ENCODE measurements around the gene GNB1. TPM values are rescaled to one million over a fixed set of nuclear protein-coding genes. Genes with fewer than 3 reads are reported as not detected.

GNB1 gene
- total RNA-seq, 2 experiments from 2014 or later = 360 to 394 TPM

DNA sequence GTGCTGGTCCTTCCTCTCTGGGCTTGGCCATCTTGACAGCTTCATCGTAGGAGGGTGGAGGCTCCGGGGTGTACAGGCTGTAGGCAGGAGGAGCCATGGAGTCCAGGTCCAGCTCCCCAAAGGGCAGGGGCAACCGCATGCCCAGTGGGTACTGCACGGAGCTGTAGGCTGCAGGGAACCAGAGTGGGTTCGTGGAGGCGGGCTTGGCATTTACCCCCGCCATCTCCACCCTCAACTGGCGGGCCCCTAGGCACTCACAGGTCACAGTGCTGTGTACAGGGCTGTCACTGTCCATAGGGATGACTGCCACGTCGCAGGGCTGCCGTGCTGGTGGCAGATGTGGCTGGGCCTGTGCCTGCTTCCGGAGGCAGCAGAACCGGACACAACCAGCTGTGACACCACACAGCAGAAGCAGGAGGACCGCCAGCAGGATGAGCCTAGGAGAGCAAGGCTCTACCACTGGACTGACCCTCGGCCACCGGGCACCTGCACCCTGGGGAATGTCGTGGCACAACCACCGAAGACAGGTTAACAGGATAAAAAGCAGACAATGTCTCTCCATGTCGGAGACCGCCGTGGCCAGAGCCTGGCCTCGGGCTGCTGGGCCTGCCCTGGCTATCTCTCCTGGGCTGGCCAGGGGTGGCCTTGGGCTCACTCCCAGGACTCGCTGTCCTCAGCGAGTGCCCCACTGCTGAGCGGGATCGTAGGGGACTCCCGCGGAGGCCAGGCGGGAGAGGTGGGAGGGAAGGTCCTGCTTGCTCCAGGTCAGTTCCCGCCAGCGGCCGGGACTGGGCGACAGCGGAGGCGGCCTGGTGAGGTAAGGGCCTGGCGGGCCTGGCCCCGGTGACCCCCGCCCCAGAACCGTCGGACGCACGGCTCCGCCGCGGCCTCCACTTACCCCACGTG, 27.4 kb upstream of the GNB1 start:
- peak overlapping the region; percentile 32 for H3K4me3 Mint-ChIP-seq
- H3K4me1 Mint-ChIP-seq = peaks cover 3% of the 10 kb centered on the region
- no peaks in the 10 kb centered on the region for H3K9me3 Mint-ChIP-seq
- H3K36me3 Mint-ChIP-seq = no peaks in the 10 kb centered on the region
- no peak for DNase-seq
- no peak overlapping the region for H3K27ac Mint-ChIP-seq
- no peaks in the 10 kb centered on the region for H3K27me3 Mint-ChIP-seq

DNA sequence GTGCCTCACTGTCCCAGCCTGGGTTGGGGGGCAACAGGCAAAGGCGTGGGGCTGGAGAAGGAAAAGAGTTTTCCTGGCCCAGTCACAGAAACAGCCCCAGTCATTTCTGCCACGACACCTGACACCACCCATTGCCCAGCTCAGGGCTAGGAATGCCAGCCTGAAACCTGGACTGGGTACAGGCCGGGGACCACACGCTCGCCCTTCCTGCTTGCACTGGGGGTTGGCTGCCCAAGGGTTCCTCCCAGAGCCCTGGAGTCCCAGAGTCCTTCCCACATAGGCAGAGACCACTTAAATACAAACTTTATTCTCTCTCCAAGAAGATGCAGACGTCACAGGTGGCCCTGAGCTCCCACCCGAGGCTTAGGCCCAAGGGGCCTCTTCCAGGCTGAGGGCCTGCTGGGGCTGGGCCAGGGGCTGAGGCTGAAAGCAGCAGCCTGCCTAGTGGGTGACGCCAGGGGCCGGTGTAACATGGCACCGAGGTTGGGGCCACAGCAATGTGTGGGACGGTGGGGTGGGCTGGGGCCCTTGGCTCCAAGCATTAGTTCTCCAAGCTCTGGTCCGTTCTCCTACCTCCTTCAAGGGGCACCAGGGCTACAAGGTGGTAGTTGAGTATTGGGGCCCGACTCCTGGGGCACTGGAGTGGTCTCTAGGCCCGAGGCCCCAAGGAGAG, 26.6 kb upstream of the GNB1 start:
- H3K36me3 Mint-ChIP-seq = no peaks in the 10 kb centered on the region
- no peak overlapping the region for H3K4me3 Mint-ChIP-seq
- H3K27ac Mint-ChIP-seq = no peak overlapping the region
- H3K27me3 Mint-ChIP-seq = no peaks in the 10 kb centered on the region
- peaks cover 3% of the 10 kb centered on the region for H3K4me1 Mint-ChIP-seq
- no peaks in the 10 kb centered on the region for H3K9me3 Mint-ChIP-seq
- DNase-seq = no peak

DNA sequence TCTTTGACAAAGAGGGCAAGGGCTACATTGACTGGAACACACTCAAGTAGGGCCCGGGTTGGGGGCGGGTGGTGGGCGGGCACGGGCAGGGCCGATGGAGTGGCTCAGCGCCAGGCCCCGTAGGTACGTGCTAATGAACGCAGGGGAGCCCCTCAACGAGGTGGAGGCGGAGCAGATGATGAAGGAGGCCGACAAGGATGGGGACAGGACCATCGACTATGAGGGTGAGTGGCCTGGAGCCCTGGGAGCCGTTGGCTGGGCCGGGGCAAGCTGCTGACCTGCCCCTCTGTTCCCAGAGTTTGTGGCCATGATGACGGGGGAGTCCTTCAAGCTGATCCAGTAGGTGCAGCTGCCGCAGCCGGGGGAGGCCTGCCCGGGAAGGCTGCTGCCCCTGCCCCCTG, 26.0 kb upstream of the GNB1 start:
- peaks cover 3% of the 10 kb centered on the region for H3K4me1 Mint-ChIP-seq
- no peak overlapping the region for H3K4me3 Mint-ChIP-seq
- H3K9me3 Mint-ChIP-seq = no peaks in the 10 kb centered on the region
- H3K27ac Mint-ChIP-seq = no peak overlapping the region
- no peak for DNase-seq
- no peaks in the 10 kb centered on the region for H3K36me3 Mint-ChIP-seq
- H3K27me3 Mint-ChIP-seq = no peaks in the 10 kb centered on the region

DNA sequence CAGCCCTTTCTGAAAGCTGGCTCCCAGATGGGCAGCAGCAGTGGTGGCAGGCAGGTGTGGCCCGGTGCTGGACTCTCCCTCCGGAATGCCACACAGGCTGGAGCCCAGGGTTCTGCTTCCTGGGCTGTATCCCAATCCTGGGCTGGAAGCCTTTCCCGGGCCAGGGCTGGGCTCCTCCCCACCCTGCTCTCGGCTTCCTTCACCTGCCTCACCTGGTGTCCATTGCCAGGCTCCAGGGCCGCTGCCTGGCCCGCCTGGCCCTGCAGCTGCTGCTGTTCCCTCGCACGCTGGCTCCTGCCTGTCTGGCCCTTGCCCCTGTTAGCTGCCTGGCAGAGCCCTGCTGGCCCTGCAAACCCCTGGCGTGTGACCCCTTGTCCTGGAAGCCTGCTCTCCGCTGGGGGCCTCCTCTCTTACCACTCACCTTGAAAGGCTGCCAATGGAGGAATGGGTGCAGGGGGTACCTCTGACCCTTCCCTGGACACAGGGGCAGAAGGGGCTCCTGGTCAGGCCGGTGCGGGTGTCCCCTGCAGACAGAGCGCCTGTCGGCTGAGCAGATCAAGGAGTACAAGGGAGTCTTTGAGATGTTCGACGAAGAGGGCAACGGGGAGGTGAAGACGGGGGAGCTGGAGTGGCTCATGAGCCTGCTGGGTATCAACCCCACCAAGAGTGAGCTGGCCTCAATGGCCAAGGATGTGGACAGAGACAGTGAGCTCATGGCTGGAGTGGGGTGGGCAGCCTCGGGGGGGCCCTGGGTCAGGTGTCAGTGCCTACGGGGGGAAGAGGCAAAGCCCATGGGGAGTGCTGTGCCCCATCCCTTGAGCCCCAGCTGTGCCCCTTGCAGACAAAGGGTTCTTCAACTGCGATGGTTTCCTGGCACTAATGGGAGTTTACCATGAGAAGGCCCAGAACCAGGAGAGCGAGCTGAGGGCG, 25.3 kb upstream of the GNB1 start:
- DNase-seq = no peak
- H3K4me3 Mint-ChIP-seq = peak overlapping the region; percentile 45
- H3K27me3 Mint-ChIP-seq = no peaks in the 10 kb centered on the region
- H3K36me3 Mint-ChIP-seq = no peaks in the 10 kb centered on the region
- no peaks in the 10 kb centered on the region for H3K9me3 Mint-ChIP-seq
- H3K27ac Mint-ChIP-seq = no peak overlapping the region
- H3K4me1 Mint-ChIP-seq = peaks cover 3% of the 10 kb centered on the region

DNA sequence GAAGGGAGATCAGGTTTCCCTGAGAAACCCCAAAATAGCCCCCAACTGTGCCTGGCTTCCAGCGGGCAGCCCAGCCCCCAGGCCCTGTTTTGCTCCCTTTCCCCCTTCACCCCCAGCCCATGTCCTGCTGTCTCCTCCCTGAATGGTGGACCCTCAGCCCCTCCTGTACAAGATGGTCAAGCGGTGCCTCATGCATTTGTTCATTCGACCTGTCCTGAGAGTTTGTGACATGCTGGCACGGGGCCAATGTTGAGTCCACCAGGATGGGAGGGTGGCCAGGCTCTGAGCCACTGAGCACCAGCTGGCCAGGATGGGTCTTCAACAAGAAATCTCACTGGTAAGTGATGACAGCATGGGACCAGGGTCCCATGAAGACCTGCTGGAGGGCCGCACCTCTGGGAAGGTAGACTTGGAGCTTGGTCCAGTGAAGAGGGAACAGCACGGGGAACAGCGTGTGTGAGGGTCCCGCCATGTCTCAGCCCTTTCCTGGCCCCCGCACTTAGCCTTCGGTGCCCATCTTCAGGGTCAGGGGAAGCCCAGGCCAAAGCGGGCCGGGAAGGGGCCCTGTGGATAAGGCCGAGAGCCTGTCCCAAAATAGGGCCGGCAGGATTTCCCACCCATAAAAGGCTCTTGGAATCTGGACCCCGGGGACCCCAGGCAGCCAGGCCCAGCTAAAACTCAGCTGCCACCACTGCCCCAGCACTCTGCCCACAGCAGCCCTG, 24.2 kb upstream of the GNB1 start, which contains the start of gene CALML6:
Gene CALML6 (plus strand): TSS at position 290 of the 722 bp plus-strand sequence. CDS start 21 bp downstream, at position 311.
- Mint-ChIP-seq H3K27ac (no peak within 1 kb of the TSS), H3K4me1 (peaks cover 7% of the 10 kb centered on the region), H3K4me3 (no peak within 1 kb of the TSS), H3K9me3 (no peaks in the 10 kb centered on the region), H3K36me3 (no peaks in the 10 kb centered on the region), H3K27me3 (no peaks in the 10 kb centered on the region)
- DNase-seq = no peak

DNA sequence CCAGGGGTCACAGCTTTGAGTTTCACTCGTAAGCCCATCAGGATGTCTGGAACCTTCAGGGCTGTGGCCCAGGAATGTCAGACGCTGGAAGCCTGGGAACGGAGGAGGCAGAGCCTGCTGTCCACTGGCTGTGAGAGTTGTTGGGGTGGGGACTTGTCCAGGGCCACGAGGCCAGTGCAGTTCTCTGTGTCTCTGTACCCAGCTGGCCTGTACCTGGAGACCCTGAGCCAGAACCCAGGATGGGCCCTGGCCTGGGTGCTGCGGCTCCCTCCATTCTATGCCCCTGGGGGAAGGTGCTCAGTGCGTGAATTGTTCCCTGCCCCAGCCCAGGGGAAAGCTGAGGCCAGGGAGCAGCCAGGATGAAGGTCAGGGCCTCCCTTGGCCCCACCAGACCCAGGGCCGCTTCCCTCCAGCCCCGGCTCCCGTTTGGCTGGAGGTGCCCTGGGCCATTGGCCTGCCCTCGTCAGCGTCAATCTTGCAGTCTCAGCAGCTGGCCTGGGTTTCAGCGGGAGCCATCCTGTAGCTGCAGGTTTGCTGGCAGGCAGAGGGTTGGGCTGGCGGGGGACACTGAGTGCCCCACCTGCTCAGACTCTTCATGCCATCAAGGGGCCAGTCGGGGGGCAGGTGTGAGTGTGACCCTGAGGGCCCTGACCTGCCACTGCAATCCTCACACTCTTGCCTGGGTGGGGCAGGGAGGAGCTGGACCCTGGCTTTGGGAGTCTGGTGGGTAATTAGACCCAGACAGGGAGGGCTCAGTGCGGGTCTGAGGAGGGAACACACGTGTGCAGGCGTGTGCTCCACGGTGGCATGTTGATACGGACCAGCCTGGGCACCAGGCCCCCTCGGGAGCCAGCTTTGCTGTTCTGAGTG, 23.4 kb upstream of the GNB1 start:
- peaks cover 6% of the 10 kb centered on the region for H3K4me1 Mint-ChIP-seq
- H3K4me3 Mint-ChIP-seq = no peak overlapping the region
- H3K9me3 Mint-ChIP-seq = no peaks in the 10 kb centered on the region
- DNase-seq = no peak
- H3K27ac Mint-ChIP-seq = no peak overlapping the region
- no peaks in the 10 kb centered on the region for H3K36me3 Mint-ChIP-seq
- no peaks in the 10 kb centered on the region for H3K27me3 Mint-ChIP-seq

DNA sequence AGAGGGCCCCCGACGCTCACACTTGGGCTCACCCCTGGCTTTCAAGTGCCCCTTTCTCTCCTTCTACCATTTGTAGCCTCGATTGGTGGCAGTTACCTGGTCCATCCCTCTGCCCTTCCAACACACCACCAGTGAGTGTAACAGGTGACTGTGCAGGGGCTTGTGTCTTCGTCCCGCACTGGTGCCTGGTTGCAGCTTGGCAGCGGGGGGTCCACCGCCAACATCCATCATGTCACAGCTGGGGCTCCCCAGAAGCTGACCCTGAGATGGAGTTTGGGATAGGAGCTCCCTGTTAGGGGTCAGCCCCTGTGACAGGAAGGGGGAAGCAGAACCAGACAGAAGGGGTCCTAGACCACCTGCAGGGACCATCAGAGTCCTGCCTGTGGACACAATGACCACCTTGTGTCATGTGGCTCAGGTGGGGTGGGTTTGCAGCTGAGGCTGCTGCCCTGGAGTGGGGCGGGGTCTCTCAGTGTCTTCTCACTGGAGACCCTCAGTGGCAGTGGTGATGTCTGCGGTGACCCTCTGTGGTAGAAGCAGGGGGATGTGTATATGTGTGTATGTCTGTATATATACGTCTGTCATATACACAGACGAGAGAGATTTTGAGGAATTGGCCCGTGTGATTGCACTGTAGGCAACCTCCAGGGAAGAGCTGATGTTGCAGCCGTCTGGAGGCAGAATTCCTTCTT, 20.6 kb upstream of the GNB1 start:
- no peak overlapping the region for H3K27ac Mint-ChIP-seq
- H3K4me3 Mint-ChIP-seq = no peak overlapping the region
- no peaks in the 10 kb centered on the region for H3K27me3 Mint-ChIP-seq
- peaks cover 9% of the 10 kb centered on the region for H3K4me1 Mint-ChIP-seq
- no peaks in the 10 kb centered on the region for H3K9me3 Mint-ChIP-seq
- H3K36me3 Mint-ChIP-seq = no peaks in the 10 kb centered on the region
- DNase-seq = no peak

DNA sequence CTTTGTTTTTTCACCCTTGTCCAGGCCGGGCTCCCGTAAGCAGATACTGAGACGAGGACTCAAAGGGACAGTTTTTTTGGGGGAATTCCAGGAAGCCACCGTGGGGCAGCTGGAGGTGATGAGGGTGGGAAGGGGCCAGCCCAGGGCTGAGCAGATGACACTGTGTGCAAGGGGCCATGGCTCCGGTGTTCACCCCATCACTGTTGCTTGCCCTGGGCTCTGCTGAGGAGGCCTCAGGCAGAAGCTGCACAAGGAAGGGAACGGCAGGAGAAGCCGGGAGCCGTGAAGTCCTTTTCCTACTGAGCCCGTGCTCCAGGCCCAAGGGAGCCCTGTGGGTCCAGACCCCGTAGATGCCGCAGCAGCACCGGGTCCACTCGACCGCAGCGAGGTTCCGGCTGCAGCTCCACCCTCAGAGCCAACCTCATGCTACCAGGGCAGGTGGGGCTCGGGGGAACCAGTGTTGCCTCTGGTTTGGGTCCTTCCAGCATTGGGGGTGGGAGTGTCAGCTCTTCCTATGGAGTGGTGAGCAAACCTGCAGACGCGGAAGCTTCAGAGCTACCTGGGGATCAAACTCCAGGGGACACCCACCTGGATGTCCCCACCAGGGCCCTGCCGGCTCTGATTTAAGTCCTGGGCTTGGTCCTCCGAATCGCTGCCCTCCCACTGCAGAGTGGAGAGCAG, 19.9 kb upstream of the GNB1 start:
- DNase-seq = no peak
- Mint-ChIP-seq H3K4me1 (peaks cover 13% of the 10 kb centered on the region), H3K27me3 (no peaks in the 10 kb centered on the region), H3K36me3 (no peaks in the 10 kb centered on the region), H3K4me3 (peak overlapping the region; percentile 87), H3K27ac (no peak overlapping the region), H3K9me3 (no peaks in the 10 kb centered on the region)

DNA sequence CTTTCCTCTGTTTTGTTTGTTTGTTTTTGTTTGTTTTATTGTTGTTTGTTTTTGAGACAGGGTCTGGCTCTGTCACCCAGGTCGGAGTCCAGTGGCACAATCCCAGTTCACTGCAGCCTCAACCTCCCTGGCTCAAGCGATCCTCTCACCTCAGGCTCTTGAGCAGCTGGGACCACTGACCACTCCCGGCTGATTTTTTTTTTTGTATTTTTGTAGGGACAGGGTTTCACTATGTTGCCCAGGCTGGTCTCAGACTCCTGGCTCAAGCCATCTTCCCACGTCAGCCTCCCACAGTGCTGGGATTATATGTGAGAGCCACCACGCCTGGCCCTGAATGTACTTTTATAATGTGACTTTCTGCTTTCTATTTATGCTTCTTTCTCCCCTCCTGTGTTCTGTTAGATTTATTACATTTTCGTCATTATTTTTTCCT, 19.2 kb upstream of the GNB1 start:
- peaks cover 13% of the 10 kb centered on the region for H3K4me1 Mint-ChIP-seq
- H3K27me3 Mint-ChIP-seq = no peaks in the 10 kb centered on the region

DNA sequence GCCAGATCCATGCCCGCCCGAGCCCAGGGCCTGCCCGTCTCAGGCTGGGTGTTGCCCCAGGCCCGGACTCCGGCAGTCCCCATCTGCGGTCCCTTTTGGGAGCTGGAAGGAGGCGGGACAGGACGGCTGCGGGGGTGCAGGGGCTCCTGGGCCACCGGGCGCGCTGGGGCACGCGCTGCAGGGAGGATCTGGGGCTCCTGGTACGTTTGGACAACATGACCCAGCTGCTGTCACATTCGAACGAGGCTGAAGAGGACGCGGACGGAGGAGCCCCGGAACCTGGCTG, 17.6 kb upstream of the GNB1 start:
- no peaks in the 10 kb centered on the region for H3K9me3 Mint-ChIP-seq
- peaks cover 13% of the 10 kb centered on the region for H3K4me1 Mint-ChIP-seq
- no peaks in the 10 kb centered on the region for H3K27me3 Mint-ChIP-seq
- peak overlapping the region; percentile 74 for H3K4me3 Mint-ChIP-seq
- no peaks in the 10 kb centered on the region for H3K36me3 Mint-ChIP-seq
- no peak overlapping the region for H3K27ac Mint-ChIP-seq
- no peak for DNase-seq

More for the DNA sequence above, 19.2 kb upstream of the GNB1 start:
- DNase-seq = no peak
- Mint-ChIP-seq H3K36me3 (no peaks in the 10 kb centered on the region), H3K27ac (peak overlapping the region; percentile 80), H3K4me3 (peak overlapping the region; percentile 87), H3K9me3 (no peaks in the 10 kb centered on the region)

DNA sequence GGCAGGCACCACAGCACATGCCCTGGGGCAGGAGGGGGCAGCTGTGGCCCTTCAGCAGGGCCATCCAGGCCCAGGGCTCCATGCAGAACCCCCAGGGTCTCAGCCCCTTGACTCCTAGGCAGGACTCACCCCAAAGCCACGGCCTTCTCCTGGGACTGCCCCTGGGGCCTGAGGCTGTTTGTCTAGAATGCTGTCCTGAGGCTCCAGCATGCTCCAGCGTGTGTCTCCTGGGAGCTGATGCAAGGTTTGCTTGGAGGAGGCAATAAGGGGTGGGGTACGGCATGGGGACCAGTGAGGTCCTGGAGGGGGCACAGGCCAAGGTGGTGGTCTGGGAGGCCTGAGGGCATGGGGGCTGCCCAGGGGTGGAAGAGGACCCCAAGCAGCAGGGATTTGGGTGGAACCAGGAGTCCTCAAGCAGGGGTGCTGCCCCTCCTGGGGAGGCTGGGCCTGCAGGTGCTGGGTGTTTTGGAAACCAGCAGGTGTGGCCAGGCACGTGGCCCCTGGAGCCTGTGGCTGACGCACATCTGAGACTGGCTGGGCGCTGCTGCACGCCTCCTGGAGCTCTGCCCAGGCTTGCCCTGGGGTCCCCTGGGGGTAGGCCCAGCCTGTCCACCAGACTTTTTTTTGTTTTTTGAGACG, 16.3 kb upstream of the GNB1 start:
- H3K4me3 Mint-ChIP-seq = no peak overlapping the region
- peaks cover 13% of the 10 kb centered on the region for H3K4me1 Mint-ChIP-seq
- DNase-seq = no peak

DNA sequence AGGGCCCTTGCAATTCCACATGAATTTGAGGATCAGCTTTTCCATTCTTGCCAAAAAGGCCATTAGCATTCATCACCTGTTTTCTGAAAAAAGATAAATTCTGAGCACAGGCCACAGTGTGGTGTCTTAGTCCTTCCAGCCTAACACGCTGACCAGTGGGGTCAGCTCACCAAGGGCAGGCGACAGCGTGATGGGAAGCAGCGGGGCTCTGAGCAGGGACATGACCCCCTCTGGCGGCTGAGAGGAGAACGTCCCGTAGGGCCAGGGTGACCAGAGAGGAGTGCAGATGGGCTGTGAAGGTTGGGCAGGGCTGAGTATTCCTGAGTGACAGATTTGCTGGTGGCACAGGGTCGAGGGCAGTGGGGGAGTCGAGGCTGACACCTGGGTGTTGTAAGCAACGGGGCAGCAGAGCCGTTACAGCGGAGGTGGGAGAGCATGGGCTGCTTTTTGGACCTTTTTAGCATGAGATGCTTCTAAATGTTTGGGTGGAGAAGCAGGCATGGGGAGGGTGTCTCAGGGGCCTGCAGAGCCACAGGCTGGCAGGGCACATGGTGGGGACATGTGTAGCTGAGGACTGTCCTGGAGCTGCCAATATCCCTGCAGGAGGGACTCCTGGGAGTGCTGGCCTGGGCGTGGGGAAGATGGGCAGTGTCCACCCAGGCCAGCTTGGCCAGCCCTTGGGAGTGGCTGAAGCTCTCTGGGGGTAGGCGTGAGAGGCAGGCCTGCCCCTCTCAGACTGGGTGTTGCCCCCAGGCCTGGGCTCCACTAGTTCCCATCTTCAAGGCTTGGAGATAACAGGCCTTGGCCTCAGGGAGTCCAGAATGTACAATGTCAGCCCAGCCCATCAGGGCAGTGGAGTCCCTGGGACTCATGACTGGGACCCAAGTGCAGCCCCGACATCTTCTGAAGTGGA, 15.6 kb upstream of the GNB1 start:
- Mint-ChIP-seq H3K9me3 (no peaks in the 10 kb centered on the region), H3K36me3 (no peaks in the 10 kb centered on the region), H3K27ac (peak overlapping the region; percentile 5), H3K27me3 (no peaks in the 10 kb centered on the region), H3K4me3 (no peak overlapping the region), H3K4me1 (peaks cover 13% of the 10 kb centered on the region)
- DNase-seq = peak; percentile 71

More for the DNA sequence above, 16.3 kb upstream of the GNB1 start:
- Mint-ChIP-seq H3K36me3 (no peaks in the 10 kb centered on the region), H3K27me3 (no peaks in the 10 kb centered on the region), H3K9me3 (no peaks in the 10 kb centered on the region), H3K27ac (no peak overlapping the region)

All from activated naive CD8-positive, alpha-beta T cell treated with anti-CD3 and anti-CD28 coated beads for 36 hours (primary cell).